Ishikawa (cell line): ENCODE results near the gene SIX4.

Source experiments
- CEBPB ChIP-seq: IDR thresholded peaks from 2 replicates; pipeline ENCODE4 v1.6.1; 2012
- CREB1 ChIP-seq: IDR thresholded peaks from 2 replicates; pipeline ENCODE4 v1.6.1; 2012; ENCODE audit warnings: low read depth
- EGR1 ChIP-seq: IDR thresholded peaks from 2 replicates; pipeline ENCODE4 v1.6.1; 2012
- EP300 ChIP-seq: IDR thresholded peaks from 2 replicates; pipeline ENCODE4 v1.6.1; 2012; ENCODE audit warnings: borderline replicate concordance
- FOXM1 ChIP-seq: IDR thresholded peaks from 2 replicates; pipeline ENCODE4 v1.6.1; 2012; ENCODE audit warnings: low read depth, borderline replicate concordance
- NFIC ChIP-seq: IDR thresholded peaks from 2 replicates; pipeline ENCODE4 v1.6.1; 2012
- RAD21 ChIP-seq: IDR thresholded peaks from 2 replicates; pipeline ENCODE4 v1.6.1; 2012; ENCODE audit warnings: low read depth
- TAF1 ChIP-seq: IDR thresholded peaks from 2 replicates; pipeline ENCODE4 v1.6.1; 2012; ENCODE audit warnings: low read depth, mild to moderate bottlenecking
- TCF12 ChIP-seq: IDR thresholded peaks from 2 replicates; pipeline ENCODE4 v1.6.1; 2012; ENCODE audit warnings: low read depth
- TEAD4 ChIP-seq: IDR thresholded peaks from 2 replicates; pipeline ENCODE4 v1.6.1; 2012
- YY1 ChIP-seq: IDR thresholded peaks from 2 replicates; pipeline ENCODE4 v1.6.1; 2012; ENCODE audit warnings: low read depth
- ZBTB7A ChIP-seq: IDR thresholded peaks from 2 replicates; pipeline ENCODE4 v1.6.1; 2012; ENCODE audit warnings: low read depth
- TF ChIP-seq, protein P1 (sequence below): IDR thresholded peaks from 2 replicates; pipeline ENCODE4 v1.6.1; 2012
- TF ChIP-seq, protein P2 (sequence below): IDR thresholded peaks from 2 replicates; pipeline ENCODE4 v1.6.1; 2012
- TF ChIP-seq, protein P3 (sequence below): IDR thresholded peaks from 2 replicates; pipeline ENCODE4 v1.6.1; 2012; ENCODE audit warnings: low read depth, mild to moderate bottlenecking

SIX4 gene

DNA sequence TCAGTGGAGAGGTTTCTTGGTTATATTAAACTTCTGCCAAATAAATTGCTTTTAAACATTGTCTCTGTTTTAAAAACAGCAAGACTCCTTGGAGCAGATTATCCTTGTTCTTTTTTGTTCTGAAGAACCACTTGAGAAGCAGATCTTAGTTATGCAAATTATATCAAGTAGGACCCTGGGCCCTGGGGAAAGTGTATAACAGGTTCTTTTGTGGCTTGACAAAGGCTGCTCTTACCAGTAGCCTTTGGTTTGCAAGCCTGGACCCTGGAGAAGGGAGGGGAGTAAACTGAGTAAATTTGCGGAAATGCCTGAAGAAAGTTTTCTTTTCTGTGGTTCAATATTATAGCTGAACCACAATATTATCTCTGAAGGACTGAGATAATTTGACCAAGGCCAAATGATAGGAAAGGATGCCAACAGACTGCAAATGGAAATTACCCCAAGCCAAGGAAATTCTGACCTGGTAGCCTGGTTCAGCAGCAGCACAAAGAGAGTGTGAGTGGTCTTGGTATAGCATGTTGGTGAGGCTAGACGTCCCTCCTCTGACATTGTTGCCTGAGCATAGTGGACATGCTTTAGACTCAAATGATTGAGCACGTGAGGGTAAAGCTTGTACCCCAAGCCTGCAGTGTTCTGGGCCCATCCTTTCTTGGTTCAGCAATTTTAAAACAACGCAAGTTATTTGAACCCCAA is 44.4 kb downstream of the SIX4 start:
- TF ChIP-seq, protein P1, sequence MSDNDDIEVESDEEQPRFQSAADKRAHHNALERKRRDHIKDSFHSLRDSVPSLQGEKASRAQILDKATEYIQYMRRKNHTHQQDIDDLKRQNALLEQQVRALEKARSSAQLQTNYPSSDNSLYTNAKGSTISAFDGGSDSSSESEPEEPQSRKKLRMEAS, result no peak
- TF ChIP-seq YY1, result no peak
- TF ChIP-seq RAD21, result no peak
- TF ChIP-seq TAF1, result no peak
- TF ChIP-seq, protein P2, sequence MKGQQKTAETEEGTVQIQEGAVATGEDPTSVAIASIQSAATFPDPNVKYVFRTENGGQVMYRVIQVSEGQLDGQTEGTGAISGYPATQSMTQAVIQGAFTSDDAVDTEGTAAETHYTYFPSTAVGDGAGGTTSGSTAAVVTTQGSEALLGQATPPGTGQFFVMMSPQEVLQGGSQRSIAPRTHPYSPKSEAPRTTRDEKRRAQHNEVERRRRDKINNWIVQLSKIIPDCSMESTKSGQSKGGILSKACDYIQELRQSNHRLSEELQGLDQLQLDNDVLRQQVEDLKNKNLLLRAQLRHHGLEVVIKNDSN, result no peak
- TF ChIP-seq, protein P3, sequence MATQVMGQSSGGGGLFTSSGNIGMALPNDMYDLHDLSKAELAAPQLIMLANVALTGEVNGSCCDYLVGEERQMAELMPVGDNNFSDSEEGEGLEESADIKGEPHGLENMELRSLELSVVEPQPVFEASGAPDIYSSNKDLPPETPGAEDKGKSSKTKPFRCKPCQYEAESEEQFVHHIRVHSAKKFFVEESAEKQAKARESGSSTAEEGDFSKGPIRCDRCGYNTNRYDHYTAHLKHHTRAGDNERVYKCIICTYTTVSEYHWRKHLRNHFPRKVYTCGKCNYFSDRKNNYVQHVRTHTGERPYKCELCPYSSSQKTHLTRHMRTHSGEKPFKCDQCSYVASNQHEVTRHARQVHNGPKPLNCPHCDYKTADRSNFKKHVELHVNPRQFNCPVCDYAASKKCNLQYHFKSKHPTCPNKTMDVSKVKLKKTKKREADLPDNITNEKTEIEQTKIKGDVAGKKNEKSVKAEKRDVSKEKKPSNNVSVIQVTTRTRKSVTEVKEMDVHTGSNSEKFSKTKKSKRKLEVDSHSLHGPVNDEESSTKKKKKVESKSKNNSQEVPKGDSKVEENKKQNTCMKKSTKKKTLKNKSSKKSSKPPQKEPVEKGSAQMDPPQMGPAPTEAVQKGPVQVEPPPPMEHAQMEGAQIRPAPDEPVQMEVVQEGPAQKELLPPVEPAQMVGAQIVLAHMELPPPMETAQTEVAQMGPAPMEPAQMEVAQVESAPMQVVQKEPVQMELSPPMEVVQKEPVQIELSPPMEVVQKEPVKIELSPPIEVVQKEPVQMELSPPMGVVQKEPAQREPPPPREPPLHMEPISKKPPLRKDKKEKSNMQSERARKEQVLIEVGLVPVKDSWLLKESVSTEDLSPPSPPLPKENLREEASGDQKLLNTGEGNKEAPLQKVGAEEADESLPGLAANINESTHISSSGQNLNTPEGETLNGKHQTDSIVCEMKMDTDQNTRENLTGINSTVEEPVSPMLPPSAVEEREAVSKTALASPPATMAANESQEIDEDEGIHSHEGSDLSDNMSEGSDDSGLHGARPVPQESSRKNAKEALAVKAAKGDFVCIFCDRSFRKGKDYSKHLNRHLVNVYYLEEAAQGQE, result no peak
- no peak for TF ChIP-seq NFIC
- TF ChIP-seq EP300, result no peak
- no peak for TF ChIP-seq FOXM1
- TF ChIP-seq TCF12, result no peak
- no peak for TF ChIP-seq ZBTB7A
- TF ChIP-seq EGR1, result no peak
- TF ChIP-seq CREB1, result no peak
- no peak for TF ChIP-seq CEBPB
- TF ChIP-seq TEAD4, result no peak

DNA sequence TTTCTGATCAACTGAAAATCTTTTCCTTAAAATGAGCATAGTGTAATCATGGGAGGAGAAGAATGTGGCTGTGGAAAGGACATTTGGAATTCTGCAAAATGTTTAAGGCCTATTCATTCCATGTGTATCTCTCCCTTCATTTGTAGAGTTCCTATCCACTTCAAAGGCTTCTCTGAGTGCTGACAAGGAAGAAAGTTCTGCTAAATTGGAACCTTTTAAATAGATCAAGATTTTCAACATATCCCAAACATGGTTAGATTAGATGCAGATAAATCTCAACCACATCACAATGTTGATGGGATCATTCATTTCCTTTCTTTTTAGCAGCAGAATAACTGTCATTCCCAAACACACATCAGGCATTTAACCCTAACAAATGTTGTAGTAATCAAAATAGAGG is 46.5 kb downstream of the SIX4 start:
- TF ChIP-seq RAD21 (no peak), TAF1 (no peak), CREB1 (no peak), YY1 (no peak), TEAD4 (no peak), EGR1 (no peak), NFIC (no peak), TCF12 (no peak), CEBPB (no peak), EP300 (no peak), ZBTB7A (no peak), FOXM1 (no peak)
- TF ChIP-seq, protein P2, result no peak
- TF ChIP-seq, protein P1, result no peak
- TF ChIP-seq, protein P3, result no peak

DNA sequence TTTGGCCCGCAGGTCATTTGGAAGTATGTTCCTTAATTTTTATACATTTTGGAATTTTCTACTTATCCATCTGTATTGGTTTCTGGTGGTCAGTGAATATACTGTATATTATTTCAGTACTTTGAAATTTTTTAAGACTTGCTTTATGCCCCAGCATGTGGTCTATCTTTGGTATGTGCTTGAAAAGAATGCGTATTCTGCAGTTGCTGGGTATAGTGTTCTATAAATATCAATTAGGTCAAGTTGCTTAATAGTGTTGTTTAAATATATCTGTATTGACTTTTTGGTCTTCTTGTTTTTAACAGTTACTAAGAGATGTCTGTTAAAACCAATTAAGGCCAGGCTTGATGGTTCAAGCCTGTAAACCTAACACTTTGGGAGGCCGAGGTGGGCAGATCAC is 53.2 kb downstream of the SIX4 start:
- TF ChIP-seq, protein P3, result no peak
- TF ChIP-seq TCF12, result no peak
- no peak for TF ChIP-seq ZBTB7A
- TF ChIP-seq, protein P2, result no peak
- no peak for TF ChIP-seq TEAD4
- no peak for TF ChIP-seq CREB1
- TF ChIP-seq NFIC, result no peak
- no peak for TF ChIP-seq CEBPB
- no peak for TF ChIP-seq EGR1

DNA sequence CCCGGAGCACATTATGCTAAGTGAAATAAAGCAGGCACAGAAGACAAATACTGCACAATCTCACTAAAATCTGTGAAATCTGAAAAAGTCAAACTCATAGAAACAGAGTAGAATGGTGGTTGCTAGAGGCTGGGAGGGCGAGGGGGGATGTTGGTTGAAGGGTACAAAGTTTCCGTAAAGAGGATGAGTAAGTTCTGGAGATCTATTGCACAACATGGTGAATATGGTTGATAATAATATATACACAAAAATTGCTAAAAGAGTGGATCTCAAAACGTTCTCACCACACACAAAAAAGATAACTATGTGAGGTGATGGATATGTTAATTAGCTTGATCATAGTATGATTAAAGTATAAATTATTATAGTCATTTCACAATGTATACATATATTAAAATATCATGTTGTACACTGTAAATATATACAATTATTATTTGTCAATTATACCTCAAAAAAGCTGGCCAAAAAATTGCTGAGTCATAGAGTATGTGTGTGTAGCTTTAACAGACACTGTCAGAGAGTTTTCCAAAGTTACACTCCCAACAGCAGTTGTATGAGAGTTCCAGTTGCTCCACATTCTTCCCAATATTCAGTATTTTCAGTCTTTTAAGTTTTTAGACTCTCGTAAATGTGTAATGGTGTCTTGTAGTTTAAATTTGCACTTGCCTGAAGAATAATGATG is 55.6 kb downstream of the SIX4 start:
- no peak for TF ChIP-seq EGR1
- no peak for TF ChIP-seq YY1
- no peak for TF ChIP-seq TEAD4
- TF ChIP-seq NFIC, result no peak
- TF ChIP-seq ZBTB7A, result no peak
- TF ChIP-seq TAF1, result no peak
- TF ChIP-seq, protein P2, result no peak
- TF ChIP-seq TCF12, result no peak
- no peak for TF ChIP-seq CEBPB
- TF ChIP-seq, protein P3, result no peak
- no peak for TF ChIP-seq RAD21
- TF ChIP-seq FOXM1, result no peak
- no peak for TF ChIP-seq CREB1
- no peak for TF ChIP-seq EP300
